Activated naive CD4-positive, alpha-beta T cell treated with anti-CD3 and anti-CD28 coated beads, Interleukin-2, amount 10 ng/mL, durations not matched to agents 7 days and 5 days (primary cell): ENCODE data around the gene PEX5.
"Not testable (repeated sequence)": the region's sequence is repeated elsewhere in the genome, so short reads cannot be mapped to it uniquely, and the experiment has no call there.

Source experiments
- CTCF ChIA-PET: fragments of 350-600 bp; sonication (Branson Sonifier 250); formaldehyde crosslinking; loops from one replicate; lab custom pipeline; 2021; ENCODE audit warnings: antibody characterized with exemption; lab: Charles Lee
- DNase-seq: peaks from one replicate; pipeline ENCODE4 v3.0.0-alpha.2; 2020
- H3K27ac Mint-ChIP-seq: one replicate; pipeline ENCODE4 v1.8.0; 2021; ENCODE audit warnings: mild to moderate bottlenecking, moderate library complexity, mixed read lengths
- H3K27me3 Mint-ChIP-seq: one replicate; pipeline ENCODE4 v1.8.0; 2021; ENCODE audit warnings: mild to moderate bottlenecking, mixed read lengths
- H3K36me3 Mint-ChIP-seq: one replicate; pipeline ENCODE4 v1.8.0; 2021; ENCODE audit warnings: mixed read lengths
- H3K4me1 Mint-ChIP-seq: one replicate; pipeline ENCODE4 v1.8.0; 2021; ENCODE audit warnings: mixed read lengths
- H3K4me3 Mint-ChIP-seq: one replicate; pipeline ENCODE4 v1.8.0; 2021; ENCODE audit warnings: mild to moderate bottlenecking, moderate library complexity, mixed read lengths
- H3K9me3 Mint-ChIP-seq: one replicate; pipeline ENCODE4 v1.8.0; 2021; ENCODE audit warnings: mixed read lengths

PEX5 gene

GRCh38 chr12:7176595-7176994, 12.9 kb upstream of the PEX5 start:
- H3K9me3 Mint-ChIP-seq = peaks cover 7% of the 10 kb centered on the region
- no peak overlapping the region for H3K27ac Mint-ChIP-seq
- CTCF ChIA-PET = interaction anchor here (1.4 kb wide), 1 partner anchor 31 kb away, joined by 3 read pairs; no protein-coding TSS in a partner anchor
- DNase-seq = no peak
- H3K36me3 Mint-ChIP-seq = no peaks in the 10 kb centered on the region
- peaks cover 43% of the 10 kb centered on the region for H3K27me3 Mint-ChIP-seq
- H3K4me3 Mint-ChIP-seq = no peak overlapping the region
- H3K4me1 Mint-ChIP-seq = no peaks in the 10 kb centered on the region

DNA sequence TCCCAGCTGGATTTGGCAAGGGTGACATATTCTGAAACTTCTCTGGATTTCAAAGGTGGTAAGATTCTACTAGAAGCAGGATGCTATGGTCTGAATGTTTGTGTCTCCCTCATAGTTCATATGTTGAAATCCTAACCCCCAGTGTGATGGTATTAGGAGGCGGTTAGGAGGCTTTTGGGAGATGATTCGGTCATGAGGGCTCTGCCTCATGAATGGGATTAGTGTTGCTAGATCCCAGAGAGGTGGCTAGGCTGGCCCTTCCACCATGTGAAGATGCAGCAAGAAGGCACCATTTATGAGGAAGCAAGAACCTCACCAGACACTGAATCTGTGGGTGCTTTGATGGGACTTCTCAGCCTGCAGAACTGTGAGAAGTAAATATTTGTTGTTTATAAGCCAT, 11.0 kb upstream of the PEX5 start:
- no peak overlapping the region for H3K4me3 Mint-ChIP-seq
- H3K9me3 Mint-ChIP-seq = no peaks in the 10 kb centered on the region
- DNase-seq = no peak
- CTCF ChIA-PET = interaction anchor here (1.1 kb wide), 1 partner anchor 14 kb away, joined by 3 read pairs; no protein-coding TSS in a partner anchor
- no peak overlapping the region for H3K27ac Mint-ChIP-seq
- no peaks in the 10 kb centered on the region for H3K36me3 Mint-ChIP-seq
- H3K4me1 Mint-ChIP-seq = no peaks in the 10 kb centered on the region
- peaks cover 45% of the 10 kb centered on the region for H3K27me3 Mint-ChIP-seq

DNA sequence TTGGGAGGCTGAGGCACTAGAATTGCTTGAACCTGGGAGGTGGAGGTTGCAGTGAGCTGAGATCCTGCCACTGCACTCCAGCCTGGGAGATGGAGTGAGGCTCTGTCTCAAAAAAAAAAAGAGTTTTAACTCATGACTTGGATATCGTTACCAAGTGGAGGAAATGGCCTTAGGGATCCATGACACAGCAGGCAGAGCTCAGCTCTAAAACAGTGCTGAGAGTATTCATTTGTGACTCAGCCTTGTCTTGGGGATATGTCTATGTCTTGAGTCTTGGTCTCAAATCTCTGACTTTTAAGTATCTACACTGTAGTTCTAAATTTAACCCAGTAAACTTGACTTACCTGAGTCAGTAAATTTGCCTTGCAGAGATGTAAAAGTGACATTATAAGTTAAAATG, 8.8 kb upstream of the PEX5 start:
- Mint-ChIP-seq H3K27ac (no peak overlapping the region), H3K36me3 (no peaks in the 10 kb centered on the region)

GRCh38 chr12:7186058-7186457, 3.4 kb upstream of the PEX5 start:
- not testable (repeated sequence) for DNase-seq, H3K9me3 Mint-ChIP-seq, H3K4me3 Mint-ChIP-seq, H3K27me3 Mint-ChIP-seq, H3K36me3 Mint-ChIP-seq, H3K27ac Mint-ChIP-seq
- peaks cover 28% of the 10 kb centered on the region for H3K4me1 Mint-ChIP-seq
- CTCF ChIA-PET = interaction anchor here (0.9 to 1.1 kb wide), 2 partner anchors 11 to 41 kb away, joined by 4 to 5 read pairs; no protein-coding TSS in a partner anchor

More for the DNA sequence above, 8.8 kb upstream of the PEX5 start:
- CTCF ChIA-PET = interaction anchor here (0.7 kb wide), 1 partner anchor 16 kb away, joined by 3 read pairs; no protein-coding TSS in a partner anchor
- Mint-ChIP-seq H3K4me3 (no peak overlapping the region), H3K9me3 (no peaks in the 10 kb centered on the region), H3K27me3 (peaks cover 30% of the 10 kb centered on the region), H3K4me1 (no peaks in the 10 kb centered on the region)
- no peak for DNase-seq

DNA sequence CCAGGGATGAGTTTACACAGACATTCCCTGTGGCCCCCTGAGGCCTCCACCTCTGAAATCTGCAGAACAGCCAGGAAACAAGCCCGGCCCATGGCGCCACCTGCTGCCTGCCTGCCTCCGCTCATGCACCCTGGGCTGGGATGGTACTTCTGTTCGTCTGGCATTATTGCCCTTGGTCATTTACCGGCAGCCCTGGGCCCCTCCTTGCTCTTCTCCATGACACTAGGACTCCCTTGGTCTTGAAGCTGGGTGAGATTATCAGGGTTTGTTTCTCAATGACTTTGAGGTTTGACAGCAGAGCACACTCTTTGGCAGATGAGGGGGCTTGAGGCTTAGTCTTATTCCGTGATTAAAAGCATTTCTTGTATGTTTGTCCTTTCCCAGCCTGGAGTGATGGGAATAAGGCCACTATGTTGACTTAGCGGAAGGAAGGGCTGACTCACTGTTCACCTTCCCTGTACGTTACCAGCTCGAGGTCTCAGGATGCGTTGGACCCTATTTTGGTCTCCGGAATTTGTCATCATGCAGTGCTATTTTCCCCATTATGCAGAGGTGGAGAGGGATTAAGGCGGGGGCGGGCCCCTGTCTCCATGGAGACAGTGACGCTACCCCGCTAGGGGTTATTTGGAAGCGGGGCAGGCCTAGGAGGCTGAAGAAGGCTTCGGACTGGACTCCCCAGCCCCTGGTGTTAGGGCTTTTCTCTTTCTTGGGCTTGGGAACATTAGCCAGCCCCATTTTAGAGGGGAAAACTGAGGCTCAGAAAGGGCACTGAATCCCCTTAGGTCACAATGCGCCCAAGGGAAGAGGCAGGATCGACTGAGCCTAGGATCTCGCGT, 706 bp upstream of the PEX5 start:
- Mint-ChIP-seq H3K27me3 (no peaks in the 10 kb centered on the region), H3K36me3 (peaks cover 13% of the 10 kb centered on the region), H3K9me3 (no peaks in the 10 kb centered on the region), H3K4me1 (peaks cover 32% of the 10 kb centered on the region), H3K4me3 (peak overlapping the region; percentile 92), H3K27ac (peak overlapping the region; percentile 91)
- CTCF ChIA-PET = interaction anchor here (0.7 to 1.6 kb wide), 5 partner anchors 24 to 76 kb away, joined by 3 to 7 read pairs (median 4); no protein-coding TSS in a partner anchor
- DNase-seq = peak; percentile 76

DNA sequence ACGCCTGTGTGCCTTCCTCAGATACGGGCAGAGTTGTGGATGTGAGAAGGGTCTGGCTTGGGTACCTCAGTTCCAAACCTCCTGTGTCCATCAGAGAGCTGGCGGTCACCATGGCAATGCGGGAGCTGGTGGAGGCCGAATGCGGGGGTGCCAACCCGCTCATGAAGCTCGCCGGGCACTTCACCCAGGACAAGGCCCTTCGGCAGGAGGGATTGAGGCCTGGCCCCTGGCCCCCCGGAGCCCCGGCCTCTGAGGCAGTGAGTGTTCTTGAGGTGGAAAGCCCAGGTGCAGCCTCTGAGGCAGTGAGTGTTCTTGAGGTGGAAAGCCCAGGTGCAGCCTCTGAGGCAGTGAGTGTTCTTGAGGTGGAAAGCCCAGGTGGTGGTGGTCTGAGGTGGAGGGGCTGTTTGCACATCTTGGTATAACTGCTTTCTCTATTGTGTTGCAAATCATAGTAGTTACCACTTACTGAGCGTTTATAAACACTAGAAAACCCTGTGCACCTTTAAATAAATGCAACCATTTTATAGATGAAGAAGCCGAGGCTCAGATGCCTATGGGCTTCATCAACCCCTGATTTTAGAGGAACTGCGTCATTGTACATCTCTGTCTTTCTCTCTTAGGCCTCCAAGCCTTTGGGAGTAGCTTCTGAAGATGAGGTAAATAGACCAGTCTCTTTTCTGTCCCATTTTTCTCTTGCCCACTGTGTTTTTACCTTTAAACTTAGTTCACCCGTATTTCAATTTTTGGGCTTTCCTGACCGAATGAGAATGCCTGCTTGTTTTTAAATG, 976 bp downstream of the PEX5 start:
- Mint-ChIP-seq H3K4me3 (peak overlapping the region; percentile 78), H3K27me3 (no peaks in the 10 kb centered on the region), H3K4me1 (peaks cover 32% of the 10 kb centered on the region), H3K36me3 (peaks cover 18% of the 10 kb centered on the region), H3K9me3 (no peaks in the 10 kb centered on the region), H3K27ac (no peak overlapping the region)
- CTCF ChIA-PET = no interaction called here
- no peak for DNase-seq

DNA sequence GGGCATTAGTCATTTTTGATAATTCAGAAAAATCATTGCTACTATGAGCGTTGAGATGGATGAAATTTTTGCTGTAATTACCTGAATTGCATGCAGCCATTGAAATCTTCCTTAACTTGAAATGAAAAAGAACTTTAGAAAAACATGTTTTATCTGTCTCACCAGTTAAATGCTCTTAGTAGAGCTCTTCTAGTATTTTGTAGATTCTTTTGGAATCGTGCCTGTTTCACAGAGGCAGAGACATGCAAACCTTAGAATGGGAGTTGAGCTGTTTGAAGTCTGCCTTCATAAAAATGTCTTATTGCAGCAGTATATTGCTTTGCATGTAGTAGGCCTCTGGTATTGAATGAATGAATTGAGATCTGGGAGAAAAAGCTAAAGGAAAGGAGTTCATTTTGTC, 4.2 kb downstream of the PEX5 start:
- Mint-ChIP-seq H3K36me3 (peaks cover 20% of the 10 kb centered on the region), H3K27ac (no peak overlapping the region), H3K9me3 (no peaks in the 10 kb centered on the region), H3K4me3 (no peak overlapping the region), H3K27me3 (no peaks in the 10 kb centered on the region), H3K4me1 (peaks cover 20% of the 10 kb centered on the region)
- no peak for DNase-seq
- CTCF ChIA-PET = interaction anchor here (2.1 kb wide), 1 partner anchor 13 kb away, joined by 6 read pairs; no protein-coding TSS in a partner anchor

- DNase-seq = no peak
- H3K27me3 Mint-ChIP-seq = no peaks in the 10 kb centered on the region
- CTCF ChIA-PET = no interaction called here
- H3K4me3 Mint-ChIP-seq = no peak overlapping the region
- peaks cover 31% of the 10 kb centered on the region for H3K36me3 Mint-ChIP-seq
- peaks cover under 1% of the 10 kb centered on the region for H3K4me1 Mint-ChIP-seq
- H3K9me3 Mint-ChIP-seq = peaks cover 2% of the 10 kb centered on the region
- no peak overlapping the region for H3K27ac Mint-ChIP-seq
Measured at GRCh38 chr12:7197841-7198240, 8.4 kb downstream of the PEX5 start.

- H3K4me1 Mint-ChIP-seq = no peaks in the 10 kb centered on the region
- peaks cover 41% of the 10 kb centered on the region for H3K36me3 Mint-ChIP-seq
- CTCF ChIA-PET = no interaction called here
- no peak overlapping the region for H3K4me3 Mint-ChIP-seq
- no peaks in the 10 kb centered on the region for H3K27me3 Mint-ChIP-seq
- no peak for DNase-seq
- H3K9me3 Mint-ChIP-seq = peaks cover 2% of the 10 kb centered on the region
- no peak overlapping the region for H3K27ac Mint-ChIP-seq
Measured at GRCh38 chr12:7203109-7203508, 13.6 kb downstream of the PEX5 start.

DNA sequence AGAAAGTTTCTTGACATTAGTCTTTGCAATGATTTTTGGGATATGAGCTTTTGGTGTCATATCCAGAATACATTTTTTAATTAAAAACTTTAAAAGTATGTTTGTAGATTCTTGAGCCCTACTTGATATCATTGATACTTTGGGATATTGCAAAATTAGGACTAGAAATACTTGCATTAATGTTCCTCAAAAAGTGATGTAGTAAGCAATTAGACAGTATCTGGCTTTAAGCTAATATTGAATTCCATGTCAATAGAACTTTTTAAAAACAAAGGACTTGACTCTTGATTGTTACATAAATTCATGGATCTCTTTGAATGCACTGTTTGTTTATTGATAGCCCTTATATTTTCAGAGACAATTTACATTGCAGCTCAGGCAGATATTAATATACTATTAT, 15.6 kb downstream of the PEX5 start:
- H3K27me3 Mint-ChIP-seq = no peaks in the 10 kb centered on the region
- no peak overlapping the region for H3K4me3 Mint-ChIP-seq
- H3K36me3 Mint-ChIP-seq = peaks cover 59% of the 10 kb centered on the region
- no peak for DNase-seq
- CTCF ChIA-PET = interaction anchor here (2.2 kb wide), 1 partner anchor 10 kb away, joined by 6 read pairs; no protein-coding TSS in a partner anchor
- H3K9me3 Mint-ChIP-seq = peaks cover 2% of the 10 kb centered on the region
- no peak overlapping the region for H3K27ac Mint-ChIP-seq
- no peaks in the 10 kb centered on the region for H3K4me1 Mint-ChIP-seq

- no peak overlapping the region for H3K4me3 Mint-ChIP-seq
Measured at GRCh38 chr12:7206691-7207090, 17.2 kb downstream of the PEX5 start.

GRCh38 chr12:7207866-7208625, 18.6 kb downstream of the PEX5 start:
- Mint-ChIP-seq H3K4me3 (no peak overlapping the region), H3K4me1 (no peaks in the 10 kb centered on the region), H3K9me3 (peaks cover 9% of the 10 kb centered on the region), H3K36me3 (peaks cover 55% of the 10 kb centered on the region), H3K27ac (no peak overlapping the region), H3K27me3 (no peaks in the 10 kb centered on the region)
- no peak for DNase-seq
- CTCF ChIA-PET = no interaction called here

More at GRCh38 chr12:7206691-7207090, 17.2 kb downstream of the PEX5 start:
- CTCF ChIA-PET = interaction anchor here (2.2 kb wide), 1 partner anchor 12 kb away, joined by 6 read pairs; no protein-coding TSS in a partner anchor
- no peak for DNase-seq
- H3K4me1 Mint-ChIP-seq = no peaks in the 10 kb centered on the region
- peaks cover 5% of the 10 kb centered on the region for H3K9me3 Mint-ChIP-seq
- no peak overlapping the region for H3K27ac Mint-ChIP-seq
- H3K27me3 Mint-ChIP-seq = no peaks in the 10 kb centered on the region
- peaks cover 64% of the 10 kb centered on the region for H3K36me3 Mint-ChIP-seq

GRCh38 chr12:7209958-7210357, 20.5 kb downstream of the PEX5 start:
- Mint-ChIP-seq H3K9me3 (peaks cover 9% of the 10 kb centered on the region), H3K4me3 (no peak overlapping the region), H3K4me1 (no peaks in the 10 kb centered on the region), H3K27ac (no peak overlapping the region), H3K36me3 (peaks cover 49% of the 10 kb centered on the region), H3K27me3 (no peaks in the 10 kb centered on the region)
- no peak for DNase-seq
- CTCF ChIA-PET = interaction anchor here (1.1 to 3.7 kb wide), 2 partner anchors 10 to 428 kb away, joined by 3 to 11 read pairs; no protein-coding TSS in a partner anchor
